ENCODE data around the gene XPA. TPM values are rescaled to one million over a fixed set of nuclear protein-coding genes. Genes with fewer than 3 reads are reported as not detected.
A peak's percentile ranks its signal among the peaks of the same experiment; 100 is the strongest.

XPA gene
- total RNA-seq, 1 donor from 2014 or later: 10.7 TPM

DNA sequence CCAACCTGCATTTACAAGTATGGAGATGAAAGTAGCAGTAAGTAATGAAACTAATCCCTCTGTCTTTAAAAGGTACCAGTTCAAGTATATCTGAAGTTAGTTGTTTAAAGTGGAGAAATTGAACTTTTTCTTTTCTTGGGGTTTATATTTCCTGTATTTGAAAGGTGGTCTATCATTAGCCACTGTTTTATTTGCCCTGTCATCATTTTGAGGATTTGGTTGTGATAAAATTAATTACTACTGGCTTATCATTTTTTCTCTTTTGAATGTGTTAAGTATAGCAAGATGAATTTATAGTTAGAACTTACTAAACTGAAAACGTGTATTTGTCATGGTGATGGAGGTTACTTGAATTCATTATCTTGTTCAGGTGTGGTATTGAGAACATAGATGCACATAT is 38.4 kb downstream of the XPA start:
- DNase-seq (ENCODE audit: low read depth in 2 of 2): no peak

GRCh38 chr9:97651646-97652045 is 45.5 kb downstream of the XPA start:
- DNase-seq (ENCODE audit: low read depth in 2 of 2): peak in 1 of 2 donors; percentile 39

- no peak for DNase-seq (ENCODE audit: low read depth in 2 of 2)
Observed at GRCh38 chr9:97647996-97648395, 49.1 kb downstream of the XPA start.

- DNase-seq (ENCODE audit: low read depth in 2 of 2): no peak
Observed at GRCh38 chr9:97645720-97646119, 51.4 kb downstream of the XPA start.

DNA sequence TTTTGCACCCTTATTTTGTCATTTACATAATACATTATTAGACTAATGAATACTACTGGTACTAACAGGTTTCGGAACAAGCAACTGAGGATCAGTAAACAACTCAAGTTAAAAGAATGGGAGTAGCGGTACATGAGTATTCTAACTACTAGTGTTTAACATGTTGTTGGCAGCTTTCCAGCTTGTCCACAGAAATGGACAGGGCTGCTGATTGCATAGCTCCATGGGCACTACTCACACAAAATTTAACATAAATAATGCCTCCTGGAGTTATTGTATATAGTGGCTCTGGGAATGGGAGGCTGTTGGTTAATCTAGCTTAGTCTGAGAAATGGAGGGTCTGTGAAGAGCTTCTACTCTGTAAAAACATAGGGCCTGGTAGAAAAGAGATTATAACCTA is 56.8 kb downstream of the XPA start:
- DNase-seq (ENCODE audit: low read depth in 2 of 2): peak; percentile 15 to 21

DNA sequence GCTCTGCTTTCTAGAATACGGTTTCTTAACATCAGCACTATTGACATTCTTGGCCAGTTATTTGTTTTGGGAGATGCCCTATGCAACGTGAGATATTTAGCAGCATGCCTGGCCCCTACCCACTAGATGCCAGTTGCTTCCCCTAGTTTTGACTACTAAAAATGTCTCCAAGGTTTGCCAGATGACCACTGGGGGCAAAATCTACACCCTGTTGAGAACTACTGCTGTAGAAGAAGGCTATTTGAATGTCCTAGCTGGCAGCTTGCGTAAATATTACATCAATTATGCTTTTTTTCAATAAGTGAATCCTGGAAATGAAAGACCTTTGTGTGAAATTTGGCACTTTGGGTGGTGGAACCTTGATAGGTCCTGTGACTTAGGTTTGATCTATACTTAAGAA is 58.5 kb downstream of the XPA start:
- DNase-seq (ENCODE audit: low read depth in 2 of 2): no peak

DNA sequence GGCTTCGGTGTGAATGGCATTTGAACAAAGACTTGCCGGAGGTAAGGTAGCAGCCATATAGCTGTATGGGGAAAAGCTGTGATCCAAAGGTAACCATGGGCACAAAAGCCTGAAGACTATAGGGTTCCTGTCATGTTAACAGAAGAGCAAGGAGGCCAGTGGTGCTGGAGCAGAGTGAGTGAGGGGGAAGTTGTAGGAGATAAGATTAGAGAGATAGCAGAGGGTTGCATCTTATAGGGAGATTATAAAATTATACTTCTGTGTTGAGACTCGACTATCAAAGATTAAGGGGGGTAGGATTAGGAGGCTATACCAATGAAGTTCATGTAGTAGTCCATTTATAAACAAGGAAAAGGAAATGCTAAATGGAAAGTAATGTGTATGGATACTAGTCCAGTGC is 60.2 kb downstream of the XPA start:
- no peak for DNase-seq (ENCODE audit: low read depth in 2 of 2)

DNA sequence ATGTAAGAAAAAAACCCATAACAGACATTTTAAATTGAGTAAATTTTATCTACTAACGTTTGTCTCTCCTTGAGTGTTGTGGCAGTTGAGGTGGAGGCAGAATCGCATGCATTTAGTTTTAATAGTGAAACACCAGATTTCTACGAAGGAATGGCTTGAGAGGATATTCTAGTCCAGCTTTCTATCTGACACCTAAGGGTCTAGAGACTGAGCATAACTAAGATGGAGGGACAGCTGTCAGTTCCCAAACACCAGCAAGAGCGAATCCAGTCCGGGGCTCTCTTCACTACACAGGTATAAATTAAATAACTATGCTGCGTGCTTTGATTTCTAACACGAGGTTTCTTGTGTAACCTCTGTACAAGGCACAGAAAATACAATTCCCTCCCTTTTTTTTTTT is 62.1 kb downstream of the XPA start:
- DNase-seq (ENCODE audit: low read depth in 2 of 2): no peak

- DNase-seq (ENCODE audit: low read depth in 2 of 2): peak; percentile 10 to 16
Observed at GRCh38 chr9:97633859-97634490, 63.2 kb downstream of the XPA start.

DNA sequence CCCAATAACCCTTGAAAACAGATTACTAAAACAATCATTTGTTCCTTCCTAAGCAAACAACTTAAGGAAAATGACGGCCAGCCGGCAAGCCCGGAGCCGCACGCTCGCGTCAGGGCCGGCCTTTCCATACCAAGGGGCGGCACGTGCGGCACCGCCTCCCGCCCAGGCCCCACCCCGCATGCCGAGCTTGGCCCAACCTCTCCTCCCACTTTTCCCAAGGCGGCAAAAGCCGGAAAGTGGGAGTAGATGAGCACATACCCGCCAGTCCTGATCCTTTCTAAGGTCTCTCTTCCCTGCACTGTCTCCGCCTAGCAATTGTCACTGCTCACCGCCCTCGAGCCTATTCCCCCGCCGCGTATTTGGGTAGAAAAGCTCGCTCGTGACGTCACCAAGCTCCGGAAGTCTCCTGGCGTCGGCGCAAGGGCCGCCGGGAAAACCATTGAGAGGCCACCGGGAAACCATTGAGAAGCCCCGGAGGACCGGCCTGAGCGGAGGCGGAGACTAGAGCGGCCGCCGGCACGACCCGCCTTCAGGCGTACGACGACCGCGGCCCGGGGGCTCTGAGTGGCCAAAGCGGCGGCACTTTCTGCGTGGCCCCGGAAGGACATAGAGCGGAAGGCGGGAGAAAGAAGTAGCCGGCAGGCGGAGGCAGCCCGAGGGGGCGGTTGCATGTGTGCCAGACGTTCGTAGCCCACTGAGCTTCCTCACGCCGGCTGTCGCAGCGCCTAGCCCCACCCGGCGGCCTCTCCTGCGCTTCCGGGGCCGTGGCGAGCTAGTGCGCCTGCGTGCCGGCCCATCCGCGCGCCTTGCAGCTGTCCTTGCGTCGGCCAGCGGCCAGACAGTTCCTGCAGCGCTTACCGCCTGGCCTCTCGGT is 63.9 kb downstream of the XPA start, which contains the start of the genes NCBP1 and TSTD2:
TSS of gene NCBP1 (plus strand) at position 837 of the 874 bp plus-strand sequence. CDS start 61 bp downstream, outside the sequence.
TSS of gene TSTD2 (minus strand) at position 384 of the 874 bp plus-strand sequence. CDS start 5,806 bp downstream, outside the sequence.
- DNase-seq (ENCODE audit: low read depth in 2 of 2): peak; percentile 98 to 99

GRCh38 chr9:97632248-97632984 is 64.7 kb downstream of the XPA start:
- DNase-seq (ENCODE audit: low read depth in 2 of 2): no peak

DNA sequence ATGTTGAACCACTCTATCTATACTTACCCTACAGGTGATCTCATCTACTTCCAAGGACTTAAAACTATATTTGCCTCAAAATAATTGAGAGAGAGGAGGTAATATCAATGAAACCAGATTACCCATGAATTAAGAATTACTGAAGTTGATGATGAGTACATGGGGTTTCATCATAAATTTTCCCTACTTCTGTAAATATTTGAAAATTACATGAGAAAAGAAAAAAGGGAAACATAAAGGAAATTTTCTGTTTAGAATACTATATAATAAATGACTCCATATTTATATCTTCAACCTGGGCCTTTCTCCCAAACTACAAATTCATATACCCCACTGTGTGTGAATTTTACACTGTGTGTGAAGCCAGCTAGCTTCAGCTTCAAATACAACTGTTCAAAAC is 66.5 kb downstream of the XPA start:
- DNase-seq (ENCODE audit: low read depth in 2 of 2): no peak

DNA sequence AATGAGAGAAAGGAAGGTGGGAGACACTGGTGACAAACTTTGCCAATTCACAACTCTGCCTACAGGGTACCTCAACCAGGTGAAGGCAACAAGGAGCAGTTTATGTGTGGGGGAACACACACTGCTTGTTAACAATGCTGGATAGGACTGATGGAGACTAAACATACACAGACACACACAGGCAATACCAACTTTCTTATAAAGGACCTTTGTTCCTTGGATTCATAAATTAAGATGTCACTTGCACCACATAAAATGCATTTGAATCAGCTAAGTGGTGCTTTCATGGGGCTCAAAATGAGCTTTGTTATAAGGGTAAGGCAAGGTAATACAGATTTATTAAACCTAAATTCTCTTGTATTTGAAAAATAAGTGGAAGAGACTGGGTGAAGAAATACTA is 68.0 kb downstream of the XPA start:
- no peak for DNase-seq (ENCODE audit: low read depth in 2 of 2)

DNA sequence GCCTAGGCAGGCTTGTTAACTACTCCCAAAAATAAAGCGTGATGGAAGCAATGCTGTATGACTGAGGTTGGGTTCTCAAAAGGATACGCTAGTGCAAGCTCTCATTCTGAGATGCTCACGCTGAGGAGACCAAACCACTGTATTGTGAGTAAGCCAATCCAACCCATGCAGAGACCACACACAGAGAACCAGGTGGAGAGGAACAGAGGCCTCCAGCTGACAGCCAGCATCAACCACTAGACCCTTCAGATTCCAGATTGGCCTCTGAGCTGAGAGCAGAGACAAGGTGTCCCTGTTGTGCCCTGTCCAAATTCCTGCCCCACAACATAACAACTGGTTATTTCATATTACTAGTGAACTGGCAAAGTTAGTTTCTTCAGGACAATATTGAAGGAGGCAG is 68.5 kb downstream of the XPA start:
- DNase-seq (ENCODE audit: low read depth in 2 of 2): no peak

GRCh38 chr9:97627624-97628023 is 69.5 kb downstream of the XPA start:
- DNase-seq (ENCODE audit: low read depth in 2 of 2): no peak

DNA sequence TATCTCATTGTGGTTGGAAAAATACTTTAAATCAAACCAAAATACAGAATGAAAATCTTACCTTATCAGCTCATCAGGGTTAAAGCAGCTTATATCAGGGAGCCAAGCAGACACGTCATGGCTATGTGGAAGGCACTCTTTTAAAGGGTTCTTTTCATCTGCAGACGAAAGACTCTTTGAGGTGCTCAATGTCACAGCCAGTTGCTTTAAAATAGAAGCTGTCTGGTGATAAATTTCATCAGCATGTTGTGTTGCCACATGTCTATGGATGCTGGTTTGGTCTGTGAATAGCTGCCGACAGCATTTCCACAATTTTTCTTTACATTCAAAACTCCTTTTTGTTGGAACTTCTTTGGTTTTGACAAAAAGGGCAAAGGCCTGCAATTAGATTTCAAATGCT is 71.5 kb downstream of the XPA start:
- DNase-seq (ENCODE audit: low read depth in 2 of 2): no peak

Other genes starting within 250 kb of the XPA start
- 0.65 and 0.79 TPM in 2 replicates for gene TMOD1, start 195.7 kb downstream of the XPA start, total RNA-seq
- 8.3 and 16.3 TPM in 2 replicates for gene TSTD2, start 64.0 kb downstream of the XPA start, total RNA-seq
- gene NCBP1, start 63.5 kb downstream of the XPA start, total RNA-seq: 22.9 and 25.0 TPM in 2 replicates
- not detected in 2 replicates for gene FOXE1, start 155.9 kb upstream of the XPA start, total RNA-seq
- 10.2 and 19.2 TPM in 2 replicates for gene TRMO, start 225.2 kb upstream of the XPA start, total RNA-seq
- not detected in 2 replicates for gene HEMGN, start 240.8 kb upstream of the XPA start, total RNA-seq